ENCODE measurements around the gene COL11A2. TPM values are rescaled to one million over a fixed set of nuclear protein-coding genes. Genes with fewer than 3 reads are reported as not detected.

The COL11A2 gene
- total and polyA plus RNA-seq, 2 experiments from 2014 or later, result 1.6 to 2.7 TPM

GRCh38 chr6:33237741-33238140 lies 45.5 kb upstream of the COL11A2 start (continued):
- TF ChIP-seq, protein P1, sequence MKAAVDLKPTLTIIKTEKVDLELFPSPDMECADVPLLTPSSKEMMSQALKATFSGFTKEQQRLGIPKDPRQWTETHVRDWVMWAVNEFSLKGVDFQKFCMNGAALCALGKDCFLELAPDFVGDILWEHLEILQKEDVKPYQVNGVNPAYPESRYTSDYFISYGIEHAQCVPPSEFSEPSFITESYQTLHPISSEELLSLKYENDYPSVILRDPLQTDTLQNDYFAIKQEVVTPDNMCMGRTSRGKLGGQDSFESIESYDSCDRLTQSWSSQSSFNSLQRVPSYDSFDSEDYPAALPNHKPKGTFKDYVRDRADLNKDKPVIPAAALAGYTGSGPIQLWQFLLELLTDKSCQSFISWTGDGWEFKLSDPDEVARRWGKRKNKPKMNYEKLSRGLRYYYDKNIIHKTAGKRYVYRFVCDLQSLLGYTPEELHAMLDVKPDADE (IDR thresholded peaks at IDR 0.05), result no peak
- TF ChIP-seq, protein P2, sequence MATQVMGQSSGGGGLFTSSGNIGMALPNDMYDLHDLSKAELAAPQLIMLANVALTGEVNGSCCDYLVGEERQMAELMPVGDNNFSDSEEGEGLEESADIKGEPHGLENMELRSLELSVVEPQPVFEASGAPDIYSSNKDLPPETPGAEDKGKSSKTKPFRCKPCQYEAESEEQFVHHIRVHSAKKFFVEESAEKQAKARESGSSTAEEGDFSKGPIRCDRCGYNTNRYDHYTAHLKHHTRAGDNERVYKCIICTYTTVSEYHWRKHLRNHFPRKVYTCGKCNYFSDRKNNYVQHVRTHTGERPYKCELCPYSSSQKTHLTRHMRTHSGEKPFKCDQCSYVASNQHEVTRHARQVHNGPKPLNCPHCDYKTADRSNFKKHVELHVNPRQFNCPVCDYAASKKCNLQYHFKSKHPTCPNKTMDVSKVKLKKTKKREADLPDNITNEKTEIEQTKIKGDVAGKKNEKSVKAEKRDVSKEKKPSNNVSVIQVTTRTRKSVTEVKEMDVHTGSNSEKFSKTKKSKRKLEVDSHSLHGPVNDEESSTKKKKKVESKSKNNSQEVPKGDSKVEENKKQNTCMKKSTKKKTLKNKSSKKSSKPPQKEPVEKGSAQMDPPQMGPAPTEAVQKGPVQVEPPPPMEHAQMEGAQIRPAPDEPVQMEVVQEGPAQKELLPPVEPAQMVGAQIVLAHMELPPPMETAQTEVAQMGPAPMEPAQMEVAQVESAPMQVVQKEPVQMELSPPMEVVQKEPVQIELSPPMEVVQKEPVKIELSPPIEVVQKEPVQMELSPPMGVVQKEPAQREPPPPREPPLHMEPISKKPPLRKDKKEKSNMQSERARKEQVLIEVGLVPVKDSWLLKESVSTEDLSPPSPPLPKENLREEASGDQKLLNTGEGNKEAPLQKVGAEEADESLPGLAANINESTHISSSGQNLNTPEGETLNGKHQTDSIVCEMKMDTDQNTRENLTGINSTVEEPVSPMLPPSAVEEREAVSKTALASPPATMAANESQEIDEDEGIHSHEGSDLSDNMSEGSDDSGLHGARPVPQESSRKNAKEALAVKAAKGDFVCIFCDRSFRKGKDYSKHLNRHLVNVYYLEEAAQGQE (IDR thresholded peaks at IDR 0.05; ENCODE audit: unreplicated experiment), result no peak
- no peak for TF ChIP-seq ZNF114 (CRISPR knock-in tag; IDR thresholded peaks at IDR 0.05)
- TF ChIP-seq ZNF331 (CRISPR knock-in tag; IDR thresholded peaks at IDR 0.05; ENCODE audit: low read depth), result no peak
- TF ChIP-seq EZH2phosphoT487 (IDR thresholded peaks at IDR 0.05; ENCODE audit: unreplicated experiment), result no peak
- TF ChIP-seq CREB1 (CRISPR knock-in tag; IDR thresholded peaks at IDR 0.05; ENCODE audit: low read depth), result no peak
- no peak for TF ChIP-seq JUNB (IDR thresholded peaks at IDR 0.05; ENCODE audit: unreplicated experiment)
- no peak for TF ChIP-seq CTCF (conservative IDR thresholded peaks at IDR 0.05; ENCODE audit: low read depth in 2 of 2)
- no peak for TF ChIP-seq NANOG (IDR thresholded peaks at IDR 0.05; ENCODE audit: borderline replicate concordance)
- no peak for TF ChIP-seq EZH2 (IDR thresholded peaks at IDR 0.05; ENCODE audit: low read depth, unreplicated experiment)

- peaks cover 9% of the 10 kb centered on the region for H3K4me1 ChIP-seq (ENCODE audit: insufficient read depth)
Observed at GRCh38 chr6:33236852-33237251, 44.6 kb upstream of the COL11A2 start.

More at GRCh38 chr6:33236852-33237251, 44.6 kb upstream of the COL11A2 start:
- no peaks in the 10 kb centered on the region for H4K20me1 ChIP-seq (replicated peaks; ENCODE audit: insufficient read depth)
- H3K4me3 ChIP-seq, result no peak overlapping the region
- TF ChIP-seq EZH2 (IDR thresholded peaks at IDR 0.05; ENCODE audit: low read depth, unreplicated experiment) (no peak), POLR2AphosphoS5 (IDR thresholded peaks at IDR 0.05; ENCODE audit: low read depth) (no peak), STAT1 (IDR thresholded peaks at IDR 0.05; ENCODE audit: unreplicated experiment) (no peak), ZNF114 (CRISPR knock-in tag; IDR thresholded peaks at IDR 0.05) (no peak), CREB1 (CRISPR knock-in tag; IDR thresholded peaks at IDR 0.05; ENCODE audit: low read depth) (no peak), JUNB (IDR thresholded peaks at IDR 0.05; ENCODE audit: unreplicated experiment) (no peak), ZNF331 (CRISPR knock-in tag; IDR thresholded peaks at IDR 0.05; ENCODE audit: low read depth) (no peak), EZH2phosphoT487 (IDR thresholded peaks at IDR 0.05; ENCODE audit: unreplicated experiment) (no peak), NANOG (IDR thresholded peaks at IDR 0.05; ENCODE audit: borderline replicate concordance) (no peak)
- ATAC-seq (no peak), DNase-seq (ENCODE audit: low spot score) (no peak)
- peaks cover 10% of the 10 kb centered on the region; the same call in 1 of the 2 replicates for H3K27me3 ChIP-seq (ENCODE audit: insufficient read depth)
- no peak overlapping the region for H3K4me3 Mint-ChIP-seq
- H3K79me2 ChIP-seq (replicated peaks; ENCODE audit: insufficient read depth), result no peaks in the 10 kb centered on the region
- H2AFZ ChIP-seq, result no peak overlapping the region
- peaks cover 11% of the 10 kb centered on the region for H3K27me3 Mint-ChIP-seq (ENCODE audit: insufficient read depth, low read depth, poor library complexity)
- H3K27ac ChIP-seq (ENCODE audit: low read depth), result no peak overlapping the region
- H3K36me3 ChIP-seq (ENCODE audit: insufficient read depth), result no peaks in the 10 kb centered on the region
- H3K9me3 Mint-ChIP-seq, result no peaks in the 10 kb centered on the region
- peaks cover 5% of the 10 kb centered on the region; the same call in 1 of the 2 replicates for H3K9me2 ChIP-seq (ENCODE audit: insufficient read depth)
- no peak overlapping the region for H3K4me2 ChIP-seq
- H3K4me1 Mint-ChIP-seq, result peaks cover 14% of the 10 kb centered on the region
- no peaks in the 10 kb centered on the region for H3K36me3 Mint-ChIP-seq (ENCODE audit: low read depth)
- H3K27ac Mint-ChIP-seq, result no peak overlapping the region
- H3F3A ChIP-seq (replicated peaks; ENCODE audit: low read depth), result no peaks in the 10 kb centered on the region

All from GM23338 (cell line).